Tibial nerve (tissue), 4 donors: Measurements from ENCODE around the gene KIAA1210.
A peak's percentile ranks its signal among the peaks of the same experiment; 100 is the strongest.

Experiments
- CTCF ChIP-seq, 5 experiments: fragments of 200-600 bp in 3 of 5; fragments of 450-650 bp in 2 of 5; sonication (generic) in 3 of 5; IDR thresholded peaks; one replicate each; pipeline ENCODE4 v1.5.1; 2016 to 2019; ENCODE audit warnings: antibody characterized with exemption in 5 of 5, mild to moderate bottlenecking in 3 of 5, moderate library complexity in 2 of 5
- EP300 ChIP-seq, 2 donors: sonication (generic); formaldehyde crosslinking; IDR thresholded peaks; one replicate each; pipeline ENCODE4 v1.6.1; 2017; ENCODE audit warnings: antibody characterized with exemption in 2 of 2, mild to moderate bottlenecking in 1 of 2

DNA sequence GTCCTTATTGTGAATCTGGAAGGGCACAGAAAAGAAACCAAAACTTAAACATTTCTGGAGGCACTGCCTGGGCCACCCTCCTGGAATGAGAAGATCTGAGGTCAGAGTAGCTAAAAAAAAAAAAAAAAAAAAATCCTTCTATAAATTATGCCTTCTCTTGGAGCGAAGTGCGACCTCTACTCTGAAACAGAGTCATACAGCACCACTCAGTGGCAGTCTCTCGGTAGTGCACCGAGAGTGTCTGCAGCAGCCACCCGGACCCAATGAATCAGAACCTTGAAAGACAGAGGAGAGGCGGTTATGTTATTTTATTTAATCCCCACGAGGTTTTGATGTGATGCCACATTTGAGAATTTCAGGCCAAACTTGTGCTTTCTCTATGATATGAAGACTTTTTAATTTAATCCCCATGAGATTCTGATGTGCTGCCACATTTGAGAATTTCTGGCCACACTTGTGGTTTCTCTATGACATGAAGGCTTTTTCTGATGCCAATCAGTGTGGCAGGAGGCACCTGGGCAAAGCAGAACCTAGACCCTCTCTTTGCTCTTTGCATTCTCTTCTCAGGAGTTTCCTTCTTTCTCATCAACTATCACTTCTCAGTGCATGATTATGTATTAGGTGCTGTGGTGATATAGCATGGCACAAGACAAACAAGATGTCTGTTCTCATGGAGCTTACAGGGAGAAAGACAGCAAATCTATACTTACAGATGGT lies 60.4 kb downstream of the KIAA1210 start:
- TF ChIP-seq CTCF (IDR thresholded peaks at IDR 0.05), result peak; percentile 32 to 57 (median 47)
- no peak for TF ChIP-seq EP300 (IDR thresholded peaks at IDR 0.05)
